Karpas-422 (cell line): ENCODE measurements around the gene ATP1A3. TPM values are rescaled to one million over a fixed set of nuclear protein-coding genes. Genes with fewer than 3 reads are reported as not detected.

ENCODE experiments used
- DNase-seq: peaks from one replicate; pipeline ENCODE4 v3.0.0-alpha.2; 2015
- H2AFZ ChIP-seq: fragments of 200-600 bp; sonication (generic); 2 replicates; pipeline ENCODE4 v1.6.1; 2014; ENCODE audit warnings: antibody characterized with exemption, low read length, mixed read lengths
- H3K27ac ChIP-seq: fragments of 200-600 bp; sonication (generic); 2 replicates; pipeline ENCODE4 v1.5.1; 2014; ENCODE audit warnings: mild to moderate bottlenecking, low read length, moderate library complexity
- H3K27me3 ChIP-seq: fragments of 200-600 bp; sonication (generic); 2 replicates; pipeline ENCODE4 v1.6.1; 2014; ENCODE audit warnings: low read length, mixed read lengths
- H3K36me3 ChIP-seq: fragments of 200-600 bp; sonication (generic); 2 replicates; pipeline ENCODE4 v1.6.1; 2014; ENCODE audit warnings: low read length, mixed read lengths; ENCODE audit not compliant: insufficient read depth
- H3K4me1 ChIP-seq: fragments of 200-600 bp; sonication (generic); 2 replicates; pipeline ENCODE4 v1.6.1; 2014; ENCODE audit warnings: mild to moderate bottlenecking, low read length, mixed read lengths
- H3K4me2 ChIP-seq: fragments of 200-600 bp; sonication (generic); 2 replicates; pipeline ENCODE4 v1.6.1; 2014; ENCODE audit warnings: low read length, low read depth, mild to moderate bottlenecking; ENCODE audit not compliant: poor library complexity, severe bottlenecking
- H3K4me3 ChIP-seq: fragments of 200-600 bp; sonication (generic); 2 replicates; pipeline ENCODE4 v1.5.1; 2014; ENCODE audit warnings: mild to moderate bottlenecking, antibody characterized with exemption, low read length, mixed read lengths
- H3K79me2 ChIP-seq: fragments of 200-600 bp; sonication (generic); 2 replicates; pipeline ENCODE4 v1.6.1; 2014; ENCODE audit warnings: mild to moderate bottlenecking, low read length, mixed read lengths
- H3K9ac ChIP-seq: fragments of 200-600 bp; sonication (generic); 2 replicates; pipeline ENCODE4 v1.6.0; 2014; ENCODE audit warnings: low read length
- H3K9me2 ChIP-seq: fragments of 200-600 bp; sonication (generic), shearing (Covaris generic); replicated peaks from 2 replicates; pipeline ENCODE4 v1.6.0; 2014; ENCODE audit warnings: mild to moderate bottlenecking, low read length, moderate library complexity; ENCODE audit not compliant: insufficient read depth
- H3K9me3 ChIP-seq: fragments of 300-700, 200-600 bp; sonication (generic); 2 replicates; pipeline ENCODE4 v1.6.1; 2014; ENCODE audit warnings: low read length, mixed read lengths
- H4K20me1 ChIP-seq: fragments of 200-600 bp; sonication (generic); 2 replicates; pipeline ENCODE4 v1.6.1; 2014; ENCODE audit warnings: mild to moderate bottlenecking, antibody characterized with exemption, low read length, low read depth; ENCODE audit not compliant: insufficient read depth
- total RNA-seq: library from RNA; depleted of rRNA; stranded (reverse); fragments of >200 nt; shearing (Covaris generic); gene quantifications from 2 replicates; pipeline ENCODE4 v1.2.3, GENCODE V29; 2014; ENCODE audit warnings: low replicate concordance; rRNA removed

ATP1A3 gene
- total RNA-seq, 1 experiment from 2014 or later: 26.6 TPM

- H3K9me3 ChIP-seq: no peaks in the 10 kb centered on the region
- no peak overlapping the region for H3K4me2 ChIP-seq
- no peaks in the 10 kb centered on the region for H3K79me2 ChIP-seq
- no peaks in the 10 kb centered on the region for H3K36me3 ChIP-seq
- H3K4me1 ChIP-seq: no peaks in the 10 kb centered on the region
- H3K9me2 ChIP-seq: no peaks in the 10 kb centered on the region
- no peak overlapping the region for H3K27ac ChIP-seq
- H4K20me1 ChIP-seq: peaks cover 8% of the 10 kb centered on the region; the same call in 1 of the 2 replicates
- no peak overlapping the region for H3K9ac ChIP-seq
- no peak for DNase-seq
- no peaks in the 10 kb centered on the region for H3K27me3 ChIP-seq
- no peak overlapping the region for H3K4me3 ChIP-seq
- no peak overlapping the region for H2AFZ ChIP-seq
Observed at GRCh38 chr19:41918095-41918494, 75.9 kb downstream of the ATP1A3 start.

GRCh38 chr19:41917676-41918075 is 76.4 kb downstream of the ATP1A3 start:
- Histone ChIP-seq H4K20me1 (peaks cover 8% of the 10 kb centered on the region; the same call in 1 of the 2 replicates), H3K27ac (no peak overlapping the region), H3K4me3 (no peak overlapping the region), H3K4me2 (no peak overlapping the region), H3K9me2 (no peaks in the 10 kb centered on the region), H3K79me2 (no peaks in the 10 kb centered on the region), H2AFZ (no peak overlapping the region), H3K36me3 (no peaks in the 10 kb centered on the region), H3K4me1 (no peaks in the 10 kb centered on the region), H3K9me3 (no peaks in the 10 kb centered on the region), H3K9ac (no peak overlapping the region), H3K27me3 (no peaks in the 10 kb centered on the region)
- no peak for DNase-seq

Other genes with a start within 250 kb of the ATP1A3 start
- gene CEACAM6, start 238.7 kb downstream of the ATP1A3 start, total RNA-seq: not detected in 2 replicates
- gene CEACAM3, start 197.6 kb downstream of the ATP1A3 start, total RNA-seq: not detected in 2 replicates
- not detected in 2 replicates for gene LYPD4, start 149.5 kb downstream of the ATP1A3 start, total RNA-seq
- not detected in 2 replicates for gene DMRTC2, start 149.2 kb downstream of the ATP1A3 start, total RNA-seq
- 2,482 and 3,478 TPM in 2 replicates for gene RPS19, start 134.0 kb downstream of the ATP1A3 start, total RNA-seq
- gene CD79A, start 117.0 kb downstream of the ATP1A3 start, total RNA-seq: 970 and 1,036 TPM in 2 replicates
- gene ARHGEF1, start 111.0 kb downstream of the ATP1A3 start, total RNA-seq: 136 and 137 TPM in 2 replicates
- gene ERFL, start 65.8 kb downstream of the ATP1A3 start, total RNA-seq: 3.8 and 5.5 TPM in 2 replicates
- gene RABAC1, start 34.9 kb downstream of the ATP1A3 start, total RNA-seq: 270 and 367 TPM in 2 replicates
- gene GRIK5, start 76.0 kb upstream of the ATP1A3 start, total RNA-seq: 0.07 and 1.4 TPM in 2 replicates
- 15.1 and 23.5 TPM in 2 replicates for gene ZNF574, start 81.9 kb upstream of the ATP1A3 start, total RNA-seq
- 61.9 and 69.4 TPM in 2 replicates for gene POU2F2, start 138.2 kb upstream of the ATP1A3 start, total RNA-seq
- gene DEDD2, start 223.4 kb upstream of the ATP1A3 start, total RNA-seq: 16.3 and 42.7 TPM in 2 replicates
- 3.4 and 9.1 TPM in 2 replicates for gene ZNF526, start 226.1 kb upstream of the ATP1A3 start, total RNA-seq
- 17.7 and 29.3 TPM in 2 replicates for gene GSK3A, start 248.4 kb upstream of the ATP1A3 start, total RNA-seq